K562 (cell line): ENCODE results near the gene CDC23. TPM values are rescaled to one million over a fixed set of nuclear protein-coding genes. Genes with fewer than 3 reads are reported as not detected.

Experiments used
- CREM ChIP-seq: IDR thresholded peaks from 2 replicates; pipeline ENCODE4 v1.6.1; 2014; ENCODE audit warnings: antibody characterized with exemption, low read depth
- CTBP1 ChIP-seq: fragments of 450-650 bp; IDR thresholded peaks from 2 replicates; pipeline ENCODE4 v1.6.1; 2016; ENCODE audit warnings: borderline replicate concordance
- MAZ ChIP-seq, 2 experiments: fragments of 450-650 bp in 1 of 2; sonication (generic) in 1 of 2; formaldehyde crosslinking; IDR thresholded peaks in 1 of 2; conservative IDR thresholded peaks in 1 of 2; 2 replicates each; pipeline versions ENCODE4 v1.4.0 to v1.5.0; 2020; ENCODE audit warnings: mild to moderate bottlenecking in 1 of 2, missing genetic modification reagents in 1 of 2
- MED1 ChIP-seq: sonication (generic); formaldehyde crosslinking; IDR thresholded peaks from 2 replicates; pipeline ENCODE4 v1.8.1; 2023; ENCODE audit warnings: missing genetic modification reagents, borderline replicate concordance
- SMAD4 ChIP-seq: fragments of 250-450 bp; sonication (Bioruptor Pico); conservative IDR thresholded peaks from 2 replicates; pipeline ENCODE4 v1.8.0; 2021; ENCODE audit warnings: inconsistent platforms, mild to moderate bottlenecking, moderate library complexity
- XRCC4 ChIP-seq: IDR thresholded peaks from one replicate; pipeline ENCODE4 v1.6.1; 2011; ENCODE audit not compliant: insufficient read depth, insufficient read length; ENCODE audit errors: extremely low read depth
- ZFX ChIP-seq: sonication (generic); formaldehyde crosslinking; IDR thresholded peaks from 2 replicates; pipeline ENCODE4 v1.8.0; 2022; ENCODE audit warnings: mild to moderate bottlenecking, missing genetic modification reagents, moderate library complexity
- ZNF212 ChIP-seq: fragments of 450-650 bp; formaldehyde crosslinking; IDR thresholded peaks from 2 replicates; pipeline ENCODE4 v1.4.0; 2020; ENCODE audit warnings: mild to moderate bottlenecking
- ZNF830 ChIP-seq: fragments of 250-450 bp; sonication (Bioruptor Pico); IDR thresholded peaks from 2 replicates; pipeline ENCODE4 v1.5.0; 2021; ENCODE audit warnings: mild to moderate bottlenecking
- polyA plus RNA-seq, 8 experiments: library from polyadenylated mRNA; depleted of rRNA in 4 of 8; stranded (reverse) in 5 of 8; unstranded in 3 of 8; fragments of >200 nt; fragmentation: Nextera tagmentation in 2 of 8; fragmentation: Illumina TruSeq in 1 of 8; extraction: Ambion mirVana in 2 of 8; extraction: Trizol in 1 of 8; gene quantifications; 2 replicates each; pipeline versions ENCODE4 v1.2.1 to v1.2.3, GENCODE V29; 2011 to 2014; ENCODE audit warnings: inconsistent platforms in 1 of 8, missing spikeins in 1 of 8
- total RNA-seq, 7 experiments: library from RNA; depleted of rRNA in 6 of 7; stranded (reverse); fragments of >200 nt in 6 of 7; fragmentation: Illumina TruSeq in 2 of 7; extraction: Trizol in 2 of 7; gene quantifications; 2 replicates each; pipeline versions ENCODE4 v1.2.1 to v1.2.3, GENCODE V29; 2011 to 2021; ENCODE audit warnings: low replicate concordance in 1 of 7
- TF ChIP-seq, protein P1 (sequence below): fragments of 450-650 bp; IDR thresholded peaks from 2 replicates; pipeline ENCODE4 v1.6.1; 2016; ENCODE audit warnings: mild to moderate bottlenecking, moderate library complexity
- TF ChIP-seq, protein P2 (sequence below): sonication (generic); formaldehyde crosslinking; IDR thresholded peaks from 2 replicates; pipeline ENCODE4 v1.8.0; 2022; ENCODE audit warnings: missing genetic modification reagents, mild to moderate bottlenecking, moderate library complexity, borderline replicate concordance
- TF ChIP-seq, protein P3 (sequence below): fragments of 250-450 bp; sonication (Bioruptor Pico); IDR thresholded peaks from 2 replicates; pipeline ENCODE4 v1.4.0; 2020; ENCODE audit warnings: mild to moderate bottlenecking

The CDC23 gene
- total and polyA plus RNA-seq, 9 of the 15 experiments (the other 6 are each of a cell fraction or from before 2014, with no cell fraction given), result 34.5 to 157 (median 65.5) TPM

DNA sequence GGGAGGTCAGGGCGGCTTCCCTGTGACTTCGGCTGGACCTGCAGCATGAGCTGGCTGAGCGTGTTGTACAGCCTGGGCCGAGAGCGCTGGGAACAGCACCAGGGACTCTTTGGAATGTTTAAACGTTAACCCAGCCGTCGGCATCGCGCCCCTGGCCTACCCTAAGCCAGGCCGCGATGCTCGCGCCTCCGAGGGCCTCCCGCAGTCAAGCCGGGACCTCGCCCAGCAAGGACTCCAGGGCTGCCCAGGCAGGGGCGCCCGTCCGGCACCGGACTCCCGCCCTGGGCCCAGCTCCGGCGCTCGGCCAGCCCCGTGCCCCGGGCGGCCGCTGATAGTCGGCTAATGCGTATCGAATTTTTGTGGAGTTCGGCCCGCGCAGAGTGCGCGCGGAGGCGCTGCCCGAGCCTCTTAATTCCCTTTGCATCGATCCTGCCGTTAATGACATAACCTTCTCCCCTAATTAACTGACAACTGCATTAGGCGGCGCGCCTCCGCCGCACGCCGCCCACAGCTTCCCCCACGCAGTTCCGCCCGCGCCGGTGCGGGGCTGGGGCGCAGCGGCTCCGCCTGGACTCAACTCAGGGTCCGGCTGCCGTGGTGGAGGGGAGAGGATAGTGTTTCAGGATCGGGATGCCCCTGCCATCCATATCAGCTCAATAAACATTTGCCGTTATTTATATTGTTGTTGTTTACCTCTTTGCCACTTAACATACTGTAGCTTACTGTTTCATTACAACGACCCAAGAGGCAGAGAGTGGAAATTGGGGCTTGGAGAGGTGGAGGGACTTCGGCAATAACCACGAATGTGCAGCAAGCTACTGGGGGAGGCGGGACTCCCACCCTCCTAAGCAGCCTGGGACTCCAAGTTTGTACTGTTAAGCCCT, 28.8 kb upstream of the CDC23 start (continued):
- TF ChIP-seq, protein P1, sequence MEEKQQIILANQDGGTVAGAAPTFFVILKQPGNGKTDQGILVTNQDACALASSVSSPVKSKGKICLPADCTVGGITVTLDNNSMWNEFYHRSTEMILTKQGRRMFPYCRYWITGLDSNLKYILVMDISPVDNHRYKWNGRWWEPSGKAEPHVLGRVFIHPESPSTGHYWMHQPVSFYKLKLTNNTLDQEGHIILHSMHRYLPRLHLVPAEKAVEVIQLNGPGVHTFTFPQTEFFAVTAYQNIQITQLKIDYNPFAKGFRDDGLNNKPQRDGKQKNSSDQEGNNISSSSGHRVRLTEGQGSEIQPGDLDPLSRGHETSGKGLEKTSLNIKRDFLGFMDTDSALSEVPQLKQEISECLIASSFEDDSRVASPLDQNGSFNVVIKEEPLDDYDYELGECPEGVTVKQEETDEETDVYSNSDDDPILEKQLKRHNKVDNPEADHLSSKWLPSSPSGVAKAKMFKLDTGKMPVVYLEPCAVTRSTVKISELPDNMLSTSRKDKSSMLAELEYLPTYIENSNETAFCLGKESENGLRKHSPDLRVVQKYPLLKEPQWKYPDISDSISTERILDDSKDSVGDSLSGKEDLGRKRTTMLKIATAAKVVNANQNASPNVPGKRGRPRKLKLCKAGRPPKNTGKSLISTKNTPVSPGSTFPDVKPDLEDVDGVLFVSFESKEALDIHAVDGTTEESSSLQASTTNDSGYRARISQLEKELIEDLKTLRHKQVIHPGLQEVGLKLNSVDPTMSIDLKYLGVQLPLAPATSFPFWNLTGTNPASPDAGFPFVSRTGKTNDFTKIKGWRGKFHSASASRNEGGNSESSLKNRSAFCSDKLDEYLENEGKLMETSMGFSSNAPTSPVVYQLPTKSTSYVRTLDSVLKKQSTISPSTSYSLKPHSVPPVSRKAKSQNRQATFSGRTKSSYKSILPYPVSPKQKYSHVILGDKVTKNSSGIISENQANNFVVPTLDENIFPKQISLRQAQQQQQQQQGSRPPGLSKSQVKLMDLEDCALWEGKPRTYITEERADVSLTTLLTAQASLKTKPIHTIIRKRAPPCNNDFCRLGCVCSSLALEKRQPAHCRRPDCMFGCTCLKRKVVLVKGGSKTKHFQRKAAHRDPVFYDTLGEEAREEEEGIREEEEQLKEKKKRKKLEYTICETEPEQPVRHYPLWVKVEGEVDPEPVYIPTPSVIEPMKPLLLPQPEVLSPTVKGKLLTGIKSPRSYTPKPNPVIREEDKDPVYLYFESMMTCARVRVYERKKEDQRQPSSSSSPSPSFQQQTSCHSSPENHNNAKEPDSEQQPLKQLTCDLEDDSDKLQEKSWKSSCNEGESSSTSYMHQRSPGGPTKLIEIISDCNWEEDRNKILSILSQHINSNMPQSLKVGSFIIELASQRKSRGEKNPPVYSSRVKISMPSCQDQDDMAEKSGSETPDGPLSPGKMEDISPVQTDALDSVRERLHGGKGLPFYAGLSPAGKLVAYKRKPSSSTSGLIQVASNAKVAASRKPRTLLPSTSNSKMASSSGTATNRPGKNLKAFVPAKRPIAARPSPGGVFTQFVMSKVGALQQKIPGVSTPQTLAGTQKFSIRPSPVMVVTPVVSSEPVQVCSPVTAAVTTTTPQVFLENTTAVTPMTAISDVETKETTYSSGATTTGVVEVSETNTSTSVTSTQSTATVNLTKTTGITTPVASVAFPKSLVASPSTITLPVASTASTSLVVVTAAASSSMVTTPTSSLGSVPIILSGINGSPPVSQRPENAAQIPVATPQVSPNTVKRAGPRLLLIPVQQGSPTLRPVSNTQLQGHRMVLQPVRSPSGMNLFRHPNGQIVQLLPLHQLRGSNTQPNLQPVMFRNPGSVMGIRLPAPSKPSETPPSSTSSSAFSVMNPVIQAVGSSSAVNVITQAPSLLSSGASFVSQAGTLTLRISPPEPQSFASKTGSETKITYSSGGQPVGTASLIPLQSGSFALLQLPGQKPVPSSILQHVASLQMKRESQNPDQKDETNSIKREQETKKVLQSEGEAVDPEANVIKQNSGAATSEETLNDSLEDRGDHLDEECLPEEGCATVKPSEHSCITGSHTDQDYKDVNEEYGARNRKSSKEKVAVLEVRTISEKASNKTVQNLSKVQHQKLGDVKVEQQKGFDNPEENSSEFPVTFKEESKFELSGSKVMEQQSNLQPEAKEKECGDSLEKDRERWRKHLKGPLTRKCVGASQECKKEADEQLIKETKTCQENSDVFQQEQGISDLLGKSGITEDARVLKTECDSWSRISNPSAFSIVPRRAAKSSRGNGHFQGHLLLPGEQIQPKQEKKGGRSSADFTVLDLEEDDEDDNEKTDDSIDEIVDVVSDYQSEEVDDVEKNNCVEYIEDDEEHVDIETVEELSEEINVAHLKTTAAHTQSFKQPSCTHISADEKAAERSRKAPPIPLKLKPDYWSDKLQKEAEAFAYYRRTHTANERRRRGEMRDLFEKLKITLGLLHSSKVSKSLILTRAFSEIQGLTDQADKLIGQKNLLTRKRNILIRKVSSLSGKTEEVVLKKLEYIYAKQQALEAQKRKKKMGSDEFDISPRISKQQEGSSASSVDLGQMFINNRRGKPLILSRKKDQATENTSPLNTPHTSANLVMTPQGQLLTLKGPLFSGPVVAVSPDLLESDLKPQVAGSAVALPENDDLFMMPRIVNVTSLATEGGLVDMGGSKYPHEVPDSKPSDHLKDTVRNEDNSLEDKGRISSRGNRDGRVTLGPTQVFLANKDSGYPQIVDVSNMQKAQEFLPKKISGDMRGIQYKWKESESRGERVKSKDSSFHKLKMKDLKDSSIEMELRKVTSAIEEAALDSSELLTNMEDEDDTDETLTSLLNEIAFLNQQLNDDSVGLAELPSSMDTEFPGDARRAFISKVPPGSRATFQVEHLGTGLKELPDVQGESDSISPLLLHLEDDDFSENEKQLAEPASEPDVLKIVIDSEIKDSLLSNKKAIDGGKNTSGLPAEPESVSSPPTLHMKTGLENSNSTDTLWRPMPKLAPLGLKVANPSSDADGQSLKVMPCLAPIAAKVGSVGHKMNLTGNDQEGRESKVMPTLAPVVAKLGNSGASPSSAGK, result peak; percentile 27; the same call in 1 of the 2 replicates
- TF ChIP-seq, protein P2, sequence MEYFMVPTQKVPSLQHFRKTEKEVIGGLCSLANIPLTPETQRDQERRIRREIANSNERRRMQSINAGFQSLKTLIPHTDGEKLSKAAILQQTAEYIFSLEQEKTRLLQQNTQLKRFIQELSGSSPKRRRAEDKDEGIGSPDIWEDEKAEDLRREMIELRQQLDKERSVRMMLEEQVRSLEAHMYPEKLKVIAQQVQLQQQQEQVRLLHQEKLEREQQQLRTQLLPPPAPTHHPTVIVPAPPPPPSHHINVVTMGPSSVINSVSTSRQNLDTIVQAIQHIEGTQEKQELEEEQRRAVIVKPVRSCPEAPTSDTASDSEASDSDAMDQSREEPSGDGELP (CRISPR knock-in tag), result peak; percentile 39; the same call in 1 of the 2 replicates
- TF ChIP-seq MED1, result no peak
- peak; percentile 54; the same call in 1 of the 2 replicates for TF ChIP-seq CTBP1
- TF ChIP-seq ZFX (CRISPR knock-in tag), result peak; percentile 61
- peak; percentile 54; the same call in 1 of the 2 replicates for TF ChIP-seq CREM
- TF ChIP-seq, protein P3, sequence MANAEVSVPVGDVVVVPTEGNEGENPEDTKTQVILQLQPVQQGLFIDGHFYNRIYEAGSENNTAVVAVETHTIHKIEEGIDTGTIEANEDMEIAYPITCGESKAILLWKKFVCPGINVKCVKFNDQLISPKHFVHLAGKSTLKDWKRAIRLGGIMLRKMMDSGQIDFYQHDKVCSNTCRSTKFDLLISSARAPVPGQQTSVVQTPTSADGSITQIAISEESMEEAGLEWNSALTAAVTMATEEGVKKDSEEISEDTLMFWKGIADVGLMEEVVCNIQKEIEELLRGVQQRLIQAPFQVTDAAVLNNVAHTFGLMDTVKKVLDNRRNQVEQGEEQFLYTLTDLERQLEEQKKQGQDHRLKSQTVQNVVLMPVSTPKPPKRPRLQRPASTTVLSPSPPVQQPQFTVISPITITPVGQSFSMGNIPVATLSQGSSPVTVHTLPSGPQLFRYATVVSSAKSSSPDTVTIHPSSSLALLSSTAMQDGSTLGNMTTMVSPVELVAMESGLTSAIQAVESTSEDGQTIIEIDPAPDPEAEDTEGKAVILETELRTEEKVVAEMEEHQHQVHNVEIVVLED (CRISPR knock-in tag), result no peak
- no peak for TF ChIP-seq ZNF830 (CRISPR knock-in tag)
- TF ChIP-seq XRCC4, result no peak
- TF ChIP-seq SMAD4 (CRISPR knock-in tag), result peak; percentile 44; the same call in 1 of the 2 replicates
- TF ChIP-seq ZNF212 (CRISPR knock-in tag), result no peak
- TF ChIP-seq MAZ (CRISPR knock-in tag; conservative IDR thresholded peaks at IDR 0.05 in 1 of 2, IDR thresholded peaks at IDR 0.05 in 1 of 2), result 0 out of 4 replicates have a peak, but pooled peaks of 1 of the 2 experiments have one; percentile 30
